PC-3 (cell line): Measurements from ENCODE around the gene MRPL51. TPM values are rescaled to one million over a fixed set of nuclear protein-coding genes. Genes with fewer than 3 reads are reported as not detected.

ENCODE experiments used
- ATAC-seq: fragments of 200-7000 bp; cut with Tn5 transposase; 2 replicates; pipeline ENCODE4 v1.9.1; 2020; ENCODE audit warnings: mild to moderate bottlenecking, moderate library complexity
- BruUV-seq: library from RNA; stranded (reverse); fragments of 400-500 nt; replicated peaks from 2 replicates; lab custom pipeline; 2021; lab: Mats Ljungman, UMichigan
- CTCF ChIA-PET: fragments of 300-600 bp; sonication (Branson Sonifier 250); formaldehyde crosslinking; loops from one replicate; lab custom pipeline; 2022; ENCODE audit warnings: antibody characterized with exemption; lab: Charles Lee
- POLR2A ChIA-PET: fragments of 300-600 bp; sonication (Branson Sonifier 250); formaldehyde crosslinking; loops from one replicate; lab custom pipeline; 2022; ENCODE audit warnings: antibody characterized with exemption; ENCODE audit not compliant: unreplicated experiment; lab: Charles Lee
- DNase-seq: peaks from one replicate; pipeline ENCODE4 v3.0.0-alpha.2; 2015
- H2AFZ ChIP-seq: fragments of 300-600 bp; sonication (generic); 2 replicates; pipeline ENCODE4 v1.6.0; 2016; ENCODE audit warnings: antibody characterized with exemption, low read length
- H3F3A ChIP-seq: fragments of 300-600 bp; sonication (generic); one replicate; pipeline ENCODE4 v1.6.0; 2017; ENCODE audit warnings: antibody characterized with exemption, low read length, control low read depth, mild to moderate bottlenecking; ENCODE audit not compliant: unreplicated experiment
- H3K27ac ChIP-seq: fragments of 300-600 bp; sonication (generic); 2 replicates; pipeline ENCODE4 v1.5.1; 2016; ENCODE audit warnings: mild to moderate bottlenecking, low read length
- H3K27me3 ChIP-seq: fragments of 300-600 bp; sonication (generic); 2 replicates; pipeline ENCODE4 v1.6.1; 2016; ENCODE audit warnings: low read length, mixed read lengths
- H3K36me3 ChIP-seq: fragments of 300-600 bp; sonication (generic); 2 replicates; pipeline ENCODE4 v1.6.1; 2016; ENCODE audit warnings: low read depth, mixed run types, low read length, mixed read lengths
- H3K4me1 ChIP-seq: fragments of 300-600 bp; sonication (generic); 2 replicates; pipeline ENCODE4 v1.5.1; 2016; ENCODE audit warnings: low read length; ENCODE audit not compliant: insufficient read depth
- H3K4me2 ChIP-seq: fragments of 300-600 bp; sonication (generic); 2 replicates; pipeline ENCODE4 v1.6.0; 2016; ENCODE audit warnings: low read length
- H3K4me3 ChIP-seq: fragments of 300-600 bp; sonication (generic); 2 replicates; pipeline ENCODE4 v1.5.1; 2016; ENCODE audit warnings: mild to moderate bottlenecking, low read length, mixed read lengths
- H3K79me2 ChIP-seq: fragments of 300-600 bp; sonication (generic); 2 replicates; pipeline ENCODE4 v1.6.1; 2017; ENCODE audit warnings: low read length, mixed read lengths
- H3K9ac ChIP-seq: fragments of 300-600 bp; sonication (generic); 2 replicates; pipeline ENCODE4 v1.6.0; 2016; ENCODE audit warnings: mild to moderate bottlenecking, low read length
- H3K9me2 ChIP-seq: fragments of 300-600 bp; sonication (generic); replicated peaks from 2 replicates; pipeline ENCODE4 v1.6.1; 2016; ENCODE audit warnings: mixed run types, low read length, mixed read lengths
- H3K9me3 ChIP-seq: fragments of 300-600 bp; sonication (generic); 2 replicates; pipeline ENCODE4 v1.6.1; 2016; ENCODE audit warnings: low read length, mixed read lengths
- H4K20me1 ChIP-seq: fragments of 300-600 bp; sonication (generic); 2 replicates; pipeline ENCODE4 v1.6.1; 2016; ENCODE audit warnings: low read length, mixed read lengths
- EZH2 ChIP-seq: fragments of 300-600 bp; sonication (generic); IDR thresholded peaks from one replicate; pipeline ENCODE4 v1.6.1; 2017; ENCODE audit warnings: antibody characterized with exemption, mild to moderate bottlenecking, low read length; ENCODE audit not compliant: unreplicated experiment
- EZH2phosphoT487 ChIP-seq: fragments of 300-600 bp; sonication (generic); IDR thresholded peaks from 2 replicates; pipeline ENCODE4 v1.6.1; 2018; ENCODE audit warnings: mild to moderate bottlenecking, antibody characterized with exemption, low read length, borderline replicate concordance
- intact Hi-C: fragments of 100-400 bp; cut with micrococcal nuclease; formaldehyde crosslinking; loops from 2 replicates; pipeline ENCODE4 v1.9.0; 2023
- total RNA-seq: library from RNA; depleted of rRNA; stranded (reverse); fragments of >200 nt; gene quantifications from 2 replicates; pipeline ENCODE4 v1.2.3, GENCODE V29; 2014
- TF ChIP-seq, protein P1 (sequence below): fragments of 300-600 bp; sonication (generic); conservative IDR thresholded peaks from 2 replicates; pipeline ENCODE4 v1.5.1; 2017; ENCODE audit warnings: antibody characterized with exemption, low read depth, mild to moderate bottlenecking, low read length

The MRPL51 gene
- total RNA-seq, 1 experiment from 2014 or later, result 157 TPM

DNA sequence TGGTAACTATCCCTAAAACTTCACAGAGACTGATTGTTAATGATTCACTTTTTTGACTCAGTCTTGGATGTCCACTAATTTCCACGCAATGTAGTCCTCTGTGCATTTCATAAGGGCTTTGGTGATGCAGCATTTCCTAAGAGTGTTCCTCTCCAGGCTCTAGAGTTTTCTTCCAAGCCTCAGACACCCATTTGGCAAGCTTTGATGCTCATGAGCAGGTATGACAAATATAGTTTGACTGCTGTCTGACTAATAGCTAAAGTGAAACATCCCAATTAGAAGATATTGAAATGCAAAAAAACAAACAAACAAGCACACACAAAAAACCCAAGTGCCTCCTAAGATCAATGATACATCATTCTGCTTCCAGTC lies 21.1 kb downstream of the MRPL51 start:
- Histone ChIP-seq H4K20me1 (no peaks in the 10 kb centered on the region), H3K4me2 (no peak overlapping the region), H3K79me2 (peaks cover 11% of the 10 kb centered on the region), H3K27ac (no peak overlapping the region), H3K27me3 (no peaks in the 10 kb centered on the region), H2AFZ (no peak overlapping the region), H3K4me3 (no peak overlapping the region), H3K4me1 (peaks cover 25% of the 10 kb centered on the region), H3K36me3 (no peaks in the 10 kb centered on the region), H3K9ac (no peak overlapping the region), H3F3A (no peaks in the 10 kb centered on the region), H3K9me3 (no peaks in the 10 kb centered on the region), H3K9me2 (no peaks in the 10 kb centered on the region)
- no TSS peak for BruUV-seq
- intact Hi-C loops, result loop anchor here (2.0 kb wide), 2 partner anchors 23 to 149 kb away; partner anchors contain the start of gene NCAPD2
- POLR2A ChIA-PET, result no interaction called here
- ATAC-seq (no peak), DNase-seq (no peak)
- no peak for TF ChIP-seq EZH2
- TF ChIP-seq, protein P1, sequence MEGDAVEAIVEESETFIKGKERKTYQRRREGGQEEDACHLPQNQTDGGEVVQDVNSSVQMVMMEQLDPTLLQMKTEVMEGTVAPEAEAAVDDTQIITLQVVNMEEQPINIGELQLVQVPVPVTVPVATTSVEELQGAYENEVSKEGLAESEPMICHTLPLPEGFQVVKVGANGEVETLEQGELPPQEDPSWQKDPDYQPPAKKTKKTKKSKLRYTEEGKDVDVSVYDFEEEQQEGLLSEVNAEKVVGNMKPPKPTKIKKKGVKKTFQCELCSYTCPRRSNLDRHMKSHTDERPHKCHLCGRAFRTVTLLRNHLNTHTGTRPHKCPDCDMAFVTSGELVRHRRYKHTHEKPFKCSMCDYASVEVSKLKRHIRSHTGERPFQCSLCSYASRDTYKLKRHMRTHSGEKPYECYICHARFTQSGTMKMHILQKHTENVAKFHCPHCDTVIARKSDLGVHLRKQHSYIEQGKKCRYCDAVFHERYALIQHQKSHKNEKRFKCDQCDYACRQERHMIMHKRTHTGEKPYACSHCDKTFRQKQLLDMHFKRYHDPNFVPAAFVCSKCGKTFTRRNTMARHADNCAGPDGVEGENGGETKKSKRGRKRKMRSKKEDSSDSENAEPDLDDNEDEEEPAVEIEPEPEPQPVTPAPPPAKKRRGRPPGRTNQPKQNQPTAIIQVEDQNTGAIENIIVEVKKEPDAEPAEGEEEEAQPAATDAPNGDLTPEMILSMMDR, result no peak
- CTCF ChIA-PET, result no interaction called here

DNA sequence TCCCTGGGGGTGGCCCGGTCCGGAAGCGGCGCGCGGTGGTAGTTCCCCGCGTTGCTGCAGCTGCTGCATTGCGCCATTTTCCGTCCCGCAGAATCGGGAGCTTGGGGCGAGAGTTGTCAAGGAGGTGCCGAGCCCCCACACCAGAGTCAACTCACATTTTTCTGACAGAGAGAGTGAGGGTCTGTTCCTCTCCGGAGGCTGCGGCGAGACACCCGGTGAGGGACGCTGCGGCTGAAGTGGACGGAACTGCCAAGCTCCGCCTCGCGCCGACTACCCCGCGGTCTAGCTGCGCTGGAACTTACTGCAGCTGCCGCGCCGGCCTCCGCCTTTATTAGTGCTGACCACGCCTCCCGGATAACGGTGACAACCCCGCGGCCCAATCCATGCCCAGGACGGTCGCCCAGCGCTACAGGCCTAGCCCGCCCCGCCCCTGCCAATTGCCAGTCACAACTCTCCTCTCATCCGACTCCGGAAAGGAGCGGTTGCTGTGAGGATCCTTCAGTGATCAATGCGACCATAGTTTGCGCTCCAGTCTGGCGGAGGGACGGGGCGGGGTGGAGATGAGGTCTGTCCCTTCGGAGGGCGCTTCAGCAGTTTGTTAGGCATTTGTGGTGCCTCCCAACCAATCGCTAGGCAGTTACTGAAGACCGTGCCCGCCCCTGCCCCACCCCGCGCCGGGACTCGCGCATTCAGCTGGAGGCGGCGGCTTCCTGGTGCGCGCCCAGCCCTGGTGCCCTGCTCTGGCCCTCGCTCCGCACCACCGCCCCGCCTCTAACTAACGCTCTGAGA lies 22.5 kb downstream of the MRPL51 start, which contains the start of gene VAMP1:
VAMP1 (minus strand) TSS at position 303 of the 789 bp plus-strand sequence; CDS start at position 157, 146 bp downstream.
- ChIA-PET POLR2A (interaction anchor here (0.5 to 1.1 kb wide), 10 partner anchors 10 to 253 kb away, joined by 3 to 28 read pairs (median 4); partner anchors contain the start of genes COPS7A, GAPDH and LTBR), CTCF (interaction anchor here (0.6 to 1.8 kb wide), 3 partner anchors 62 to 147 kb away, joined by 4 to 6 read pairs (median 5); no protein-coding TSS in a partner anchor)
- BruUV-seq, result no TSS peak
- ATAC-seq, result peak; percentile 92
- Histone ChIP-seq H2AFZ (peak within 1 kb of the TSS; percentile 93), H4K20me1 (no peaks in the 10 kb centered on the region), H3K4me1 (peaks cover 25% of the 10 kb centered on the region), H3K4me2 (peak within 1 kb of the TSS; percentile 100), H3K4me3 (peak within 1 kb of the TSS; percentile 96), H3K9me2 (no peaks in the 10 kb centered on the region), H3K79me2 (peaks cover 11% of the 10 kb centered on the region), H3K9ac (peak within 1 kb of the TSS; percentile 77), H3K27me3 (no peaks in the 10 kb centered on the region), H3K9me3 (no peaks in the 10 kb centered on the region), H3K27ac (peak within 1 kb of the TSS; percentile 41), H3K36me3 (no peaks in the 10 kb centered on the region), H3F3A (no peaks in the 10 kb centered on the region)
- intact Hi-C loops, result loop anchor here (1.0 to 2.0 kb wide), 3 partner anchors 24 to 148 kb away; partner anchors contain the start of genes GAPDH and NCAPD2
- no peak for TF ChIP-seq EZH2phosphoT487
- TF ChIP-seq, protein P1, result no peak
- DNase-seq, result peak; percentile 87
